ENCODE data around the gene KRT5.
"Not testable (repeated sequence)": the region's sequence is repeated elsewhere in the genome, so short reads cannot be mapped to it uniquely, and the experiment has no call there.

KRT5 gene

DNA sequence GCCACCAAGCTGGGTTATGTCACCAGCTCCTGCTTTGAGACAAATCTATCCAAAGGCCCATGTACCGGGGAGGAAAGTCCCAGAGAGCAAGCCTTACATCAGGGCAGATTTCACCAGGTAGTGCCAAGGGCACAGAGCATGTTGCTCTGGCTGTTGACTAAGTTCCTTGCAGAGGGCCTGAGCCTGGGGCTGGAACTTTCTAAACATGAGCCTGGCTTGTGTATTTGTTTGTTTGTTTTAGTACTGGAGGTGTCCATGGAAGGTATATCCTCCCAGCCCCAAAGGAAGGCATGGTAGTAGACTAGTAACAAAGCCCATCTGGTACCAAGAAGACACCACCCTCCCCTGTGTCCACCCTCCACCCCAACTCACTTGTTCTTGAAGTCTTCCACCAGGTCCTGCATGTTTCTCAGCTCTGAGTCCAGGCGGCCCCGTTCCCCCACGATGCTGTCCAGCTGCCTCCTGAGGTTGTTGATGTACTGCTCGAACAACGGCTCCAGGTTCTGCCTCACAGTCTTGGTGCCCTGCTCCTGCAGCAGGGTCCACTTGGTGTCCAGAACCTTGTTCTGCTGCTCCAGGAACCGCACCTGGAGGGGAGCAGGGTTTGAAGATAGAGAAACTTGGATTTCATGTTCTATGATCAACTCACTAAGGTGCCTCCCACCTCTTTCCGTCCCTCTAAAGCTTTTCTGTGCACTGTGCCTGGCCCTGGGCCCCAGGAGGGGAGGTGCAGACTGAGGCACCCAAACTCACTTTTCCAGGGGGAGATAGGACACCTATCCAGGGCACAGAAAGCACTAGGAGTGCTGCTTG is 1.4 kb downstream of the KRT5 start:
- no peak for DNase-seq

DNA sequence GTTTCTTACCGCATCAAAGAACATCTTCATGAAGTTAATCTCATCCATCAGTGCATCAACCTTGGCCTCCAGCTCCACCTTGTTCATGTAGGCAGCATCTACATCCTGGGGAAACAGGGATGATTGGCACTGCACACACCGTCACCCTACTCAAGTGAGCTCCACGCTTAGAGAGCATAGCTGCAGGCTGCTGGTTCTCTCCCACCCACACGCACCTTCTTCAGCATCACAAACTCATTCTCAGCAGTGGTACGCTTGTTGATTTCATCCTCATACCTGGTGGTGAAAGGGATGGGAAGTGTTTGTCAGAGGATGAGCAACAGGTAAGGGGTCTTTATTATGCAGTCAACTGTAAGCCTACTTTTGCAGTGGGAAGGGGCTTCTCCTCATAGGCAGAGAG is 2.3 kb downstream of the KRT5 start:
- no peak for DNase-seq

DNA sequence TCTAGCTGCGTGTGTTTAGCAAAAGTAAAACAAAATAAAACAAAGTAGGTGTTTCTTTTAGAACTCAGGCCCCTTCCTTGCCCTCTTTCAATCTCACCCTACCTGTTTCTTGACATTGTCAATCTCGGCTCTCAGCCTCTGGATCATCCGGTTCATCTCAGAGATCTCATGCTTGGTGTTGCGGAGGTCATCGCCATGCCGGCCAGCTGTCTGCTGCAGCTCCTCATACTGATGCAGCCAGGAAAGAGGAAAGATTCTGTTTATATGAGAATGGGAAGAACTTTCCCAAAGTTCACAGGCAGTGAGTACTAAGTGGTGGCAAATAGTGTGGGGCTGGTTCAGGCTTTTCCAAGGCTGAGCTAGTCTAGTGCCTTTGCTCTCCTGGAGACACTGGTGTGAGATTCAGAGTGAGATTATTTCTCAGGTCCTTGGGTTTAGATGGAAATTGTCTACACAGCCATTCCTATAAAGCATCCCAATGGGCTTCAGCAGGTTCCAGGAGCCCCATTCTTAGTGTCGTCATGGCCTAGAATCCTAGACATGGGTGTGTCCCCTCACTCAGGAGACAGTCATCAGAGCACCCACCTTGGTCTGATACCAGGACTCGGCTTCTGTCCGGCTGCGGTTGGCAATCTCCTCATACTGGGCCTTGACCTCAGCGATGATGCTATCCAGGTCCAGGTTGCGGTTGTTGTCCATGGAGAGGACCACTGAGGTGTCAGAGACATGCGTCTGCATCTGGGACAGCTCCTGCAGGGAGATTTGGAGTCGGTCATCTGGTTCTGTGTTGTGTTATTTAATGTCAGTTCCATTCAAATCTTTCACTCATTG is 3.0 kb downstream of the KRT5 start:
- no peak for DNase-seq

DNA sequence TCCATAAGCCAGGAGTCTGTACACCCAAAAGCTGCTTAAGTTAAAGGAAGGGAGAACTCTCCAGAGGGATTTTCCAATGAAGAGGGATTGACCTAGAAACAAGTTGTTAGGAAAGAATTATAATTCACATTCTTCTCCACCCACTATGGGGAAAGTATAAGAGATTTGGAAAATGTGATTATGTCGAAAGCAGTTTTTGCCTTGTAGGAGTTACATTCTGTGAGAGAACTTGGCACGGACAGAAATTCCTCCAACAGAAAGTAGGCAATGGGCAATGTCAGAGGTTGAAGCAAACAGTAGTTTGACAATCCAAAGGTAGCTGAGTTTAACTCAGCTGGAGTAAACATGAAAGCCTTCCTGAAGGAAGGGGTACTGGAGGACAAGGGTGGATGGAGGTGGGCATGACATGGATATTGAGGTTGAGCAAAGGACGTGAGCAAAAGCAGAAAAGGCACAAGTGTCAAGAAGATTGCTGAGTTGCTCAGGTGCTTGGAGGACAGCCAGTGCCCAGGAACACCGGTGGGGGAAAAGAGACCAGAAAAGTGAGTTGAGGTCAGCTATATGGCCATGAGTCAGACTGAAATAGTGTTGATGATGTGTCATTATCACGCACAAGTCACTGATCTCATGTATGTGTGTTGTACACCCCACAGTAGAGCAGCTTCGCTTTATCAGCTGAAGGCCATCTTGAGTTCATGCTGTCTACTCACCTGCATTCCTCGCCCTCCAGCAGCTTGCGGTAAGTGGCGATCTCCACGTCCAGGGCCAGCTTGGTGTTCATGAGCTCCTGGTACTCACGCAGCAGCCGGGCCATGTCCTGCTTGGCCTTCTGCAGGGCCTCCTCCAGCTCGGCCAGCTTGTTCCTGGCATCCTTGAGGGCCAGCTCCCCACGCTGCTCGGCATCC is 4.0 kb downstream of the KRT5 start:
- no peak for DNase-seq

DNA sequence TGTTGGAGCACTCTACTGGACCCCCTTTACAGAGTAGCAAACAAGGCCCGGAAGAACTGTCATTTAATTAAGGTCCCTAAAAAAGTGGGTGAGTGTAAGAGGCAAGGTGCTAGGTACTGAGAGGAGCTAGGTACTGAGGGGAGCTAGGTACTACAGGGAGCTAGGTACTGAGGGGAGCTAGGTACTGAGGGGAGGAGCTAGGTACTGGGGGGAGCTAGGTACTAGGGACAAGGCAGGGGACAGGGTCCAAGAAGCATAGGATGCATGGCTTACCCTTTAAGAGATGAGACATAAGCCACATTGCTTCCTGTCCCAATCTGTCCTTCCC is 4.9 kb downstream of the KRT5 start:
- no peak for DNase-seq

DNA sequence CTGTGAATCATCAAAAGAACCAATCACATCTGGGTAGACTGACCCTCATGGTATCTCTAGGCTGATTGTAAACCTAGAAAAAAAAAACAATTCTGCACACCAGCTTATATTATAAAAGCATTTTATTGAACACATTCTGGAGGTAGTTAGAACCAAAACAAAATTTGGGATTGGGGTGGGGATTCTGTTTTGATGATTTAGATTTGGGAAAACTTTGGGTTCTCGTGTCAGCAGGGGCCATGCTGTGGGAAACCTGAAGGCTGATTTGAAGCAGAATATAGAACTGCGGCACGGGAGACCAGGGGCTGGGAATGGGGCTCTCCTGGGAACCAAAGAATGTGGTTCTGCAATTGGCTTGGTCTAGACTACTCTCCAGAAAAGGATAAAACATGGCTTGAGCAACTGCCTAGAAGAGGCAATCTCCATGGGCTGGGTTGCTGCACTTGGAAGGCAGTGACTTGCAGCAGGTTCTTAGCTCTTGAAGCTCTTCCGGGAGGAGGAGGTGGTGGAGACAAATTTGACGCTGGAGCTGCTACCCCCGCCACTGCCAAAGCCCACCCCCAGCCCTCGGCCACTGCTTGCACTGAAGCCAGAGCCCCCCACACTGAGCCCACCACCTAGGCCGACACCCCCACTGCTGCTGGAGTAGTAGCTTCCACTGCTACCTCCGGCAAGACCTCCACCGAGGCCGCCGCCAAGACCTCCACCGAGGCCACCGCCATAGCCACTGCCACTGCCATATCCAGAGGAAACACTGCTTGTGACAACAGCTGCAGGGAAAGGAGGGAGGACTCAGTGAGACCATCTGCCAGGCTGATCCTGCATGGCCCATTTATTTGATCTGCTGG is 5.5 kb downstream of the KRT5 start:
- no peak for DNase-seq

DNA sequence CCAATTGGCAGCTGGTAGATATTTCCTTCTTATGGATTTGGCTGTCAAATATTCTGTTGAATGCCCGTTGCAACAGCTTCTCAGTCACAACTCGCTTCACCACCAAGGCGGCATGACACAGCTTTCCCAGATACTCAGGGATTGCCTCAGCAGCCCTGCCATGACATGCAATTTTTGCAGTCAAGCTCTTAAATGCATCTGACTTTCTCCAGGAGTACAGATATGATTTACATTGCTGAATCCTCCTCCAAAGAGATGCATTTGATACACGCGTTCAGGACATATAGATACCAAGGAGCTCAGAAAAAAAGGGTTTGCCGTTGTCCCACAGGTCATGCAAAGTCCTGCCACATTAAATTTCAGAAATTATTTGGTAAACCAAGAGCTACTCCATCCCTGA is 6.5 kb downstream of the KRT5 start:
- DNase-seq: no peak

DNA sequence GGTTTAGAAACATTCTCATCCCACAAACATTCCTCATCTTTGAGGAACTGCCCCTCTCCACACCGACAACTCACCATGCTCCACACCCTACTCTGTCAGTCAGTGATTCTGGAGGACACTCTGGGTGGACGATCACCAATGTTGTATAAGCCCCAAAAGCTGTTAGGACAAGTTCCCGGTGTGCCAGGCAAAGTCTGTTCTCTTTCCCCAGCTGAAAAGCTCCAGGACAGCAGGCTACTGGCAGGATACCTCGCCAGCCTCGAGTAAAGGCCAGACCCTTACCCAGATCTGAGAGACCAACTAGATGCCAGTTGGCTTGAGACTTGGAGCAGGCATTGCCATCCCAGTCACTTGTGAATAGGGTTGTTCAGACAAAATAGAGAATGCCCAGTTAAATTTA is 12.0 kb downstream of the KRT5 start:
- no peak for DNase-seq

DNA sequence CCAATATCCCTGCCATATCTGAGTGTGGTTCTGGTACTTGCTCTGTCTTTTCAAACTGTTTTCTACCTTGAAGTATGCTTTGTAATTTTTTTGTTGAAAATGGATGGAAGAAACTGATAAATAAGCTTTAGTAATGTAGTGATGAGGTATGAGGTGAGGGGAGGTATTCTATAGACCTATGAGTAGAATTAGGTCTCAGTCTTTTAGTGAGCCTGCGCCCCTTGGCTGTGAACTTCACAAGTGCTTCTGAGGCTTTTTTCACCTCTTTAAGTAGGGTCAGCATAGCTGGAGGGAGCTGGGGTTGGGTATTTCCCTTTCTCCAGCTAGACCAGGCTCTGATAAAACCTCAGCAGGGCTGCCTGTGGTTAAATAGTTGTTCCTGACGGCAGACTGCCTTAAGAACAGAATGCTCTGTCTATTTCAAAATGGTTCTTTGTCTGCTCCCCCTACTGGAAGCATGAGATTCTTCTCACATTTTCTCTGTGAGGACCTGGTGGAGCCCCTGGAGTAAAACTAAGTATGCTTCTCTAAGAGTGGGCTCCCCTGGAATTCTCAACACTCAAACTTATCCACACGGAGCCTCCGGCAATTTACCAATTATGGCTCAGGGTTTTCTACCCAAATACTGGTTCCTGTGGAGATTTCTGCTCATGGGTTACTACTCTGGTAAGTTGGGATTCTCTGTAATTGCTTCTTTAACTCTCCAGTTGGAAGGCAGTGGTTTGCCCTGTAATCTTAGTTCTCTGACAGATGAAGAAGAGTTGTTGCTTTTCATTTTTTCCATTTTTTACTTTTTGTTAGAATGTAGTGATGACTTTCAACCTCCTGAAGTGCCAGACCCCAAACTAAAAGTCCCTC is 13.1 kb downstream of the KRT5 start:
- DNase-seq: no peak

DNA sequence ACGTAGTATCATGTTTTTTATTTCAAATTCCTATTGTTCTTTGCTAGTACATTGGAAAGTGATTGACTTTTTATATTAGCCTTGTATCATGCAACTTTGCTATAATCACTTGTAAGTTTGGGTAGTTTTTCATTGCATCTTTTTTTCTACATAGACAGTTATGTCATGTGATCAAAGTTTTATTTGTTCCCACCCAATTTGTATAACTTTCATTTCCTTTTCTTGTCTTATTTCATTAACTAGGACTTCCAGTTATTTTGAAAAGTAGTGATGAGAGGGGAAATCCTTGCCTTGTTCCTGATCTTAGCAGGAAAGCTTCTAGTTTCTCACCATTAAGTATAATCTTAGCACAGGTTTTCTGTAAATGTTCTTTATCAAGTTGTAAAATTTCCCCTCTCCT is 17.3 kb downstream of the KRT5 start:
- DNase-seq: no peak

DNA sequence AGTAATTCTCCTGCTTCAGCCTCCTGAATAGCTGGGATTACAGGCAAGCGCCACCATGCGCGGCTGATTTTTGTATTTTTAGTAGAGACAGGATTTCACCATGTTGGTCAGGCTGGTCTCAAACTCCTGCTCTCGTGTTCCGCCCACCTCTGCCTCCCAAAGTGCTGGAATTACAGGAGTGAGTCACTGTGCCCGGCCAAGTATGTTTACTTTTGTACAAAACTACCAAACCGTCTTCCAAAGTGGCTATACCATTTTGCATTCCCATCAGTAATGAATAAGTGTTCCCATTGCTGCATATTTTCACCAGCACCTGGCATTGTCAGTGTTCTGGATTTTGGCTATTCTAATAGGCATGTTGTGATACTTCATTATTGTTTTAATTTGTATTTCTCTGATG is 18.7 kb downstream of the KRT5 start:
- DNase-seq: no peak

DNA sequence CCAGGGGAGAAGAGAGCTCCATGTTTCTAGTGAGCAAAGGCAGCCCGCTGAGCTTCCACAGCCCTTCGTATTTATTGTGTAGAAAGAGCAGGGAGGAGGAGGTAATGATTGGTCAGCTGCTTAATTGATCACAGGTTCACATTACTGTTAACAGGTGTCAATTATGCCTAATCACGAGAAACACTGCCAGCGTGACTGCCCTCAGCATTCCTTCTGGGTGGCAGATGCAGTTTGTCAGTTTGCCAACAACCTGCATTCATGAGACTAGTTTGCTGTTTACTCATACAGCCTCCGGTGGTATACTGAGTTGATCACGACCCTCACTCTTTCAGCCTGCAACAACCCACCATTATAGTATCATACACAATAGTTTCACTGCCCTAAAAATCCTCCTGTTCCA is 19.6 kb downstream of the KRT5 start:
- not testable (repeated sequence) for DNase-seq

DNA sequence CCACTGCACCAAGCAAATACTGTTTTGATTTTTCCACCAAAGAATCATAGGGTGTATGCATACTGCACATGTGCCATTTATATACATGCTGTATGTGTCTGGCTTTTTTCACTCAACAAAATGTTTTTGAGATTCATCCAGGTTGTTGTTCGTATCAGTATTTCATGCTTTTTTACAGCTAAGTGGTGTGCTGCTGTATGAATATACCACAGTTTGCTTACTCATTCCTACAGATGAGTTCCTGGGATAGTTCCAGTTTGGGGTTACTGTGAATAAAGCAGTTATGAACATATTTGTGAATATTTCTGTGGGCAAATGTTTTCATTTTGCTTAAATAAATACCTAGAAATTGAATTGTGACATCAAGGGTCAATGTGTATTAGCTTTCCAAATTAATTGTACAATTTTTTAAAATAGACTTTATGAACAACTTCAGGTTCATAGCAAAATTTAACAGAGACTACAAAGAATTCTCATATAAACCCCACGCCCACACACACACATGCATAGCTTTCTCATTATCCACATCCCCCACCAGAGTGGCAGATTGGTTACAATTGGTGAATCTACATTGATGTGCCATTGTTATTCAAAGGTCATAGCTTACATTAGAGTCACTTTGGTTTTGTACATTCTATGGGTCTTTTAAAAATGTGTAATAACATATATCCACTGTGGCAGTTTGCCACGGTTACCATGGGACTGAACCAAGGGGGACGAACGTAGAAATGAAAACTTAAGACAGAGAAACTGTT is 20.2 kb downstream of the KRT5 start:
- no peak for DNase-seq

DNA sequence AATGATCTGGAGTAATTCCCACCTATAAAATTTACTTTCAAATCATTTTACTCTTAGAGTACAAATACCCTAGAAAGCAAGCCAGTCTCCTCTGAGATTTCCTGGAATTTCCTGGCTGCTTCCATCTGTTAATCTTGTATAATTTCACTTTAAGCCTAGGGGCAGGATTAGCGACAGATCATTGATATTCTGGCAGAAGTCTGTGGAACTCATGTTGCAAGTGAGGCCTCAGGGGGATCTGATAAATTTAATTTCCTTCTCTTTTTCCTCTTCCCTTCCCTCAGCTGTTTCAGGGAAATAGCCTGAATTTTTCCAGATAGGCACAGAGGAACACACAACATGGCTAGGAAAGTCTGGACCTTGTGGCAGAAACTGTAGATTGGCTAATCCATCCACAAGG is 21.2 kb downstream of the KRT5 start:
- DNase-seq: no peak

DNA sequence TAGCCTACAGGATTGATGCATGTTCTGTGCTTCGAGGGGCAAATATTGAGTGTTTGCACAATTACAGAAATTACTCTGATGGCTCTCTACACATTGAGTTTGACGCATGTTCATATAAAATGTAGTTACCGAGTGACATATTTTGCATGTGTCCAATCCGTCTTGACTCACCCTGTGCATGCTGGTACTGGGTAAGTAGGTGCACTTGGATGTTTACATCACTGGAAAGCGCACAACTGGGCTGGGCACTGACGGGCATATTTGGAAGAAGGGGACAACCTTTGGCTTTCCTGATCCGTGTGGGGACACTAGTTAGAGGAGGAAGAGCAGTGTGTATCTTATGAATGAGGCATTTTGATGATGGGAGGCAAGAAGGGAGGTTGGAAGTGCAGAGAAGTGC is 22.2 kb downstream of the KRT5 start:
- no peak for DNase-seq

DNA sequence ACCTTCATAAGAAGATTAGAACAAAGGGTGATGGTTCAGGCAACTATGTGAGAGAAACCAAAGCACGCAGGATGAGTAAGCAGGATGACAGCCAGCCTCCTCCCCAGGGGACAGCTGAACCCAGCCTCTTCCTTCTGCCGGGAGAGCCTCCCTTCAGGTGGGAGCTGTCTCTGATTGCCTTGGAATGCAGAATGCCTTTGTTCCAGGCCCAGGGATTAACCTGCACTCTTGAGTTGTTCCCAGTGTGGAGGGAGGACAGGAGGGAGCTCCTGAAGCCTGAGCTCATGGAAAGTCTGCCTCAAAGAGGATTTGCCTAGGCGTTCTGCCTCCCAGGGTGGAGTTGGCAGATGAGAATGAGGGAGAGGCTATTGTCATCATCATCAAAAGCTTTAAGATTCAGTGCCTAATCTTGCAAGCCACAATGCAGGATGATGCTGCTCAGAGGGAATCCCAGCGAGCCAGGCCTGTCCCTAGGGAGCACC is 23.6 kb downstream of the KRT5 start:
- no peak for DNase-seq

DNA sequence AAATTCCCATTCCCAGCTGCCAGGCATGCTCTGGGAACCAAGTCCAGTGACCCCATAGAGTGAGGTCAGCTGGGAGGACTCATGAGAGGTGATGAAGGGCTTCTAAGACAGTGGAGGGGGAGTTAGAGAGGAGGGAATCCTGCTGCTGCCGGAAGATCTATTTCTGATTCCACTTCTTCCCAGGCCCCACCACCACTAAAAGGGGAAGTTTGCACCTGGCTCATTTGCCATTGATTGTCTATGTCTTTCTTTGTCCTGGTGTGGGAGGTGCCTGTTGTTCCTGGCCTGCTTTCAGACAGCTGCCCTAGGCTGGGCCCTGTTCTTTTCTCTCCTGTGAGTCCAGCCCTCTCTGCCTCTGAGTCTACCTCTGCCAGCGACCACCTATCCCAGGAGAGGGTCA is 24.1 kb downstream of the KRT5 start:
- no peak for DNase-seq

DNA sequence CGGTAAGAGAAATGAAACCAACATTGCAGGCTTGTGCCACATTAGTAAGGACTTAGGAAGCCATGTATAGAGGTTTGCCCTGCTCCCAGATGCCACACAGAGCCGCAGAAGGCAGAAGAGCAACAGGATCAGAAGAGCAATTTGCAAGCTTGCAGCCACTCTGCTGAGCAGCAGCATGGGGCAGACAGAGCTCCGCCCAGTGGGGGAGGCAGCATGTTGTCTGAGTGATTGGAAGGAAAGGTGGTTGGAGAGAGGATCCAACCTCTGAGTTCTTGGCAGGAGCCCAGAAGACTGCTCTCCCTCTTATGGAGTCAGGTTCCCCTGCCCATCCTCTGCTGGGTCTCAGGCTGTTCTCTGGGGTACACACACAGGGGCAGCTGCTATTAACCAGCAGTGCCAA is 24.8 kb downstream of the KRT5 start:
- DNase-seq: no peak

DNA sequence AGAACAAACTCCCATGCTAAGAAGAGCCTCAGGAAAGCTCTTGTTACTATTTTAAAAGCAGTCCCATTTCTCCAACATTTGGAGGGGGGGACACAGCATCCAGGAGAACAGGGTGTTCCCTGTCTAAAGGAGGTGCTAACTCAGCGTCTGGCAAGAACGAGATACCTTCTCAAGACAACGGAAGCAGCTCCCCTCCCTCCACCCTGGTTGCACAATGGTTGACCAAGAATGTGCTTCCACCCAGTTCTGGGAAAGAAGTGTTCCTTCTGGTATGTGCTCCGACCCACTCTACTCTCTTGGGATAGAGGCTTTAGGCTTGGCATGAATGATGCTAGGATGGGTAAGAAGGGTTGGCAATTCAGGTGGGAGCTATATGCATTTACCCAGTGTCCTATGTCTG is 25.7 kb downstream of the KRT5 start:
- DNase-seq: no peak

DNA sequence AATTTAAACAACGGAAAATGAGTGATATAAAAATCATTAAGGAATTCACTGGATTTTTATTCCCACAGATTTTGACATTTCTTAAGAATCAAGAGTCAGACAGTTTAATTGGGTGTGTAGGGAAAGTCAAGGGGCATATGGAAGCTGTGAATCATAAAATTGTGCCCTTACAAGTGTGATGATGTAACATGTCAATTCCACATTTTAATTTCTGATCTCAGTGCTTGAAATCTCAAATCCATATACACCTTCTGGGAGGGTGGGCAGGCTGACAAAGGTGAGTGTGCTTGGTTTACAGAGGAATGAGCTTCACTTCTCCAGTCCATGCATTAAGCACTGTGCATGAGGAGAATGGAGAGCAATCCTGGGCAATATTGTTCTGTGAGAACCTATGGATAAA is 26.1 kb downstream of the KRT5 start:
- no peak for DNase-seq

DNA sequence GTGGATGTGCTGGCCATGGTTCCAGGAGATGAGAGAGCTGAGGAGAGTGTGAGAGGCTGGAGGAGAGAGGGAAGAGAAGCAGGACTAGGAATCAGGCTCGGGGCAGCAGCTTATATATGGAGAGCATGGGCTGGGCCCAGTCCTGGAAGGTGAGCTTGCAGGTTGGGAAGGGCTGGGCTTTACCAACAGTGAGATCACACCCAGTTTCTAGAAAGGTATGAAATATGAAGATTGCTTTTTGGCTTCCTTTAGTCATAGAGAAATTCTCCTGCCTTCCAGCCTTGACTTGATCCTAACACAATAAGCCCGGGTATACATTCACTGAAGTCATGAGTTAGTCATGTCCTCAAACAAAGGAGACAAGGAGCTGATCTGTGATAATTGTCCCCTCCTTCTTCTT is 27.0 kb downstream of the KRT5 start, which contains the start of gene KRT6A:
KRT6A (minus strand) TSS at position 86 of the 400 bp plus-strand sequence; CDS start at position 17, 69 bp downstream.
- no peak for DNase-seq
